Karpas-422 (cell line): ENCODE data around the gene ADGRD1. TPM values are rescaled to one million over a fixed set of nuclear protein-coding genes. Genes with fewer than 3 reads are reported as not detected.
A peak's percentile ranks its signal among the peaks of the same experiment; 100 is the strongest.
"Not testable (repeated sequence)": the region's sequence is repeated elsewhere in the genome, so short reads cannot be mapped to it uniquely, and the experiment has no call there.

Experiments used
- DNase-seq: peaks from one replicate; pipeline ENCODE4 v3.0.0-alpha.2; 2015
- H2AFZ ChIP-seq: fragments of 200-600 bp; sonication (generic); 2 replicates; pipeline ENCODE4 v1.6.1; 2014; ENCODE audit warnings: antibody characterized with exemption, low read length, mixed read lengths
- H3K27ac ChIP-seq: fragments of 200-600 bp; sonication (generic); 2 replicates; pipeline ENCODE4 v1.5.1; 2014; ENCODE audit warnings: mild to moderate bottlenecking, low read length, moderate library complexity
- H3K27me3 ChIP-seq: fragments of 200-600 bp; sonication (generic); 2 replicates; pipeline ENCODE4 v1.6.1; 2014; ENCODE audit warnings: low read length, mixed read lengths
- H3K36me3 ChIP-seq: fragments of 200-600 bp; sonication (generic); 2 replicates; pipeline ENCODE4 v1.6.1; 2014; ENCODE audit warnings: low read length, mixed read lengths; ENCODE audit not compliant: insufficient read depth
- H3K4me1 ChIP-seq: fragments of 200-600 bp; sonication (generic); 2 replicates; pipeline ENCODE4 v1.6.1; 2014; ENCODE audit warnings: mild to moderate bottlenecking, low read length, mixed read lengths
- H3K4me2 ChIP-seq: fragments of 200-600 bp; sonication (generic); 2 replicates; pipeline ENCODE4 v1.6.1; 2014; ENCODE audit warnings: low read length, low read depth, mild to moderate bottlenecking; ENCODE audit not compliant: poor library complexity, severe bottlenecking
- H3K4me3 ChIP-seq: fragments of 200-600 bp; sonication (generic); 2 replicates; pipeline ENCODE4 v1.5.1; 2014; ENCODE audit warnings: mild to moderate bottlenecking, antibody characterized with exemption, low read length, mixed read lengths
- H3K79me2 ChIP-seq: fragments of 200-600 bp; sonication (generic); 2 replicates; pipeline ENCODE4 v1.6.1; 2014; ENCODE audit warnings: mild to moderate bottlenecking, low read length, mixed read lengths
- H3K9ac ChIP-seq: fragments of 200-600 bp; sonication (generic); 2 replicates; pipeline ENCODE4 v1.6.0; 2014; ENCODE audit warnings: low read length
- H3K9me2 ChIP-seq: fragments of 200-600 bp; sonication (generic), shearing (Covaris generic); replicated peaks from 2 replicates; pipeline ENCODE4 v1.6.0; 2014; ENCODE audit warnings: mild to moderate bottlenecking, low read length, moderate library complexity; ENCODE audit not compliant: insufficient read depth
- H3K9me3 ChIP-seq: fragments of 300-700, 200-600 bp; sonication (generic); 2 replicates; pipeline ENCODE4 v1.6.1; 2014; ENCODE audit warnings: low read length, mixed read lengths
- H4K20me1 ChIP-seq: fragments of 200-600 bp; sonication (generic); 2 replicates; pipeline ENCODE4 v1.6.1; 2014; ENCODE audit warnings: mild to moderate bottlenecking, antibody characterized with exemption, low read length, low read depth; ENCODE audit not compliant: insufficient read depth
- total RNA-seq: library from RNA; depleted of rRNA; stranded (reverse); fragments of >200 nt; shearing (Covaris generic); gene quantifications from 2 replicates; pipeline ENCODE4 v1.2.3, GENCODE V29; 2014; ENCODE audit warnings: low replicate concordance; rRNA removed

Gene ADGRD1
- total RNA-seq: not detected in 2 replicates

DNA sequence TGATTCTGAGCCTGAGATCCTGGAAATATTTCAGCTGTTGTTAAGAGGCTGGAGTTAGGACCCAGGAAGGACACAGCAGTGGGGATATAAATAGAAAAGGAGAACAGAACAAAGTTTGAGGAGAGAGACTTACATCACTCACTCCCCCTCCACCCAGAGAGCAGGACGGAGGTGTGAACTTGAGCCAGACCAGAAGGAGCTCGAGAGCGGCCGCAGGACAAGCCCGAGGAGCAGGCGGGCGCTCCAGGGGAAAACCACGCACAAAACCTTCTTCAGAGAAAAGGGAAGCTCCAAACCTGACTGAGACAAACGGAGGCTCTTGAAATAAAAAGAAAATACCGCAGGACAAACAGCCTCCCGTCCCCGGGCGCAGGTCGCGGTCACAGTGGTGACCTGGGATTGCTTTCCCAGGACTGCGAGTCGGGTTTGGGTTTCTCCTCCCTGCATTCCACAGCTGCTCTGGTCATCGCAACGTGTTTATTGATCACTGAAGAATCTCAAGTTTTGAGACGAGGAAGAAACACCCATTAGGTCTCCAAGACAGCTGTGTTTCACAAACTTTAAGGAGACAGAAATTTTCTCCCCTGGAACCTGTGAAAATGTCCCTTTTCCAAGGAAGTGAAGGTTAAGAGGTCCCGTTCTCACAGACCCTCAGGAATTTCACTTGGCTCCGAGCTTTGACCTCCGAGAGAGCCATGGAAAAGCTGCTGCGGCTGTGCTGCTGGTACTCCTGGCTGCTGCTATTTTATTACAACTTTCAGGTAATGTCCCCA, at the start of gene ADGRD1:
Gene ADGRD1 (plus strand): TSS at position 137 of the 773 bp plus-strand sequence. CDS start 559 bp downstream, at position 696.
- H3K9ac ChIP-seq: no peak within 1 kb of the TSS
- no peaks in the 10 kb centered on the region for H3K79me2 ChIP-seq
- no peak for DNase-seq
- H3K9me3 ChIP-seq: no peaks in the 10 kb centered on the region
- H3K27me3 ChIP-seq: no peaks in the 10 kb centered on the region
- no peaks in the 10 kb centered on the region for H3K36me3 ChIP-seq
- no peaks in the 10 kb centered on the region for H4K20me1 ChIP-seq
- no peak within 1 kb of the TSS for H3K27ac ChIP-seq
- no peak within 1 kb of the TSS for H3K4me2 ChIP-seq
- H2AFZ ChIP-seq: no peak within 1 kb of the TSS
- no peaks in the 10 kb centered on the region for H3K4me1 ChIP-seq
- H3K4me3 ChIP-seq: no peak within 1 kb of the TSS
- H3K9me2 ChIP-seq: no peaks in the 10 kb centered on the region

- DNase-seq: no peak
- Histone ChIP-seq H3K4me1 (no peaks in the 10 kb centered on the region), H3K9ac (no peak overlapping the region), H3K79me2 (no peaks in the 10 kb centered on the region), H3K27me3 (no peaks in the 10 kb centered on the region), H3K4me2 (no peak overlapping the region), H3K27ac (no peak overlapping the region), H2AFZ (no peak overlapping the region), H3K36me3 (no peaks in the 10 kb centered on the region), H3K9me2 (no peaks in the 10 kb centered on the region), H4K20me1 (no peaks in the 10 kb centered on the region), H3K9me3 (no peaks in the 10 kb centered on the region), H3K4me3 (no peak overlapping the region)
Measured at GRCh38 chr12:130904064-130904463, 49.6 kb upstream of the ADGRD1 start.

DNA sequence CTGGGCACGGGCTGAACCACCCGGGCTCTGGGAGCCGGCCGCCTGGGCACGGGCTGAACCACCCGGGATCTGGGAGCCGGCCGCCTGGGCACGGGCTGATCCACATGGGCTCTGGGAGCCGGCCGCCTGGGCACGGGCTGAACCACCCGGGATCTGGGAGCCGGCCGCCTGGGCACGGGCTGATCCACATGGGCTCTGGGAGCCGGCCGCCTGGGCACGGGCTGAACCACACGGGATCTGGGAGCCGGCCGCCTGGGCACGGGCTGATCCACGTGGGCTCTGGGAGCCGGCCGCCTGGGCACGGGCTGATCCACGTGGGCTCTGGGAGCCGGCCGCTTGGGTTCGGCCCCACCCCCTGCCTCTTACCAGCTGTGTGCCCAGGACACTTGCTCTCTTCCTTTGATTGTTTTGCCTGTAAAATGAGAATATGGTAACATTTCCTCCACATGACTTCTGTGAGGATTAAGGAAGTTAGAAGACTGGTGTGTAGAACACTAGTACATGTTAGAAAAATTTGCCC, 48.7 kb upstream of the ADGRD1 start:
- not testable (repeated sequence) for H3K4me2 ChIP-seq, H3K4me1 ChIP-seq, H3K27me3 ChIP-seq, H3K36me3 ChIP-seq, H3K9me2 ChIP-seq, H2AFZ ChIP-seq, H4K20me1 ChIP-seq, H3K9me3 ChIP-seq, H3K27ac ChIP-seq, H3K79me2 ChIP-seq, DNase-seq, H3K9ac ChIP-seq, H3K4me3 ChIP-seq

GRCh38 chr12:130909111-130909510, 44.6 kb upstream of the ADGRD1 start:
- H3K4me3 ChIP-seq: no peak overlapping the region
- no peaks in the 10 kb centered on the region for H4K20me1 ChIP-seq
- no peak overlapping the region for H3K27ac ChIP-seq
- H3K79me2 ChIP-seq: no peaks in the 10 kb centered on the region
- no peak overlapping the region for H3K4me2 ChIP-seq
- DNase-seq: no peak
- H3K9me2 ChIP-seq: no peaks in the 10 kb centered on the region
- no peaks in the 10 kb centered on the region for H3K36me3 ChIP-seq
- H3K27me3 ChIP-seq: no peaks in the 10 kb centered on the region
- H3K9ac ChIP-seq: no peak overlapping the region
- no peak overlapping the region for H2AFZ ChIP-seq
- peaks cover 13% of the 10 kb centered on the region; the same call in 1 of the 2 replicates for H3K9me3 ChIP-seq
- no peaks in the 10 kb centered on the region for H3K4me1 ChIP-seq

- Histone ChIP-seq H3K4me1 (no peaks in the 10 kb centered on the region), H3K27ac (no peak overlapping the region), H3K9ac (no peak overlapping the region), H3K36me3 (no peaks in the 10 kb centered on the region), H2AFZ (no peak overlapping the region), H3K79me2 (no peaks in the 10 kb centered on the region), H4K20me1 (no peaks in the 10 kb centered on the region), H3K9me2 (no peaks in the 10 kb centered on the region), H3K4me3 (no peak overlapping the region), H3K4me2 (no peak overlapping the region), H3K9me3 (peaks cover 13% of the 10 kb centered on the region; the same call in 1 of the 2 replicates), H3K27me3 (no peaks in the 10 kb centered on the region)
- no peak for DNase-seq
Measured at GRCh38 chr12:130911193-130911592, 42.5 kb upstream of the ADGRD1 start.

DNA sequence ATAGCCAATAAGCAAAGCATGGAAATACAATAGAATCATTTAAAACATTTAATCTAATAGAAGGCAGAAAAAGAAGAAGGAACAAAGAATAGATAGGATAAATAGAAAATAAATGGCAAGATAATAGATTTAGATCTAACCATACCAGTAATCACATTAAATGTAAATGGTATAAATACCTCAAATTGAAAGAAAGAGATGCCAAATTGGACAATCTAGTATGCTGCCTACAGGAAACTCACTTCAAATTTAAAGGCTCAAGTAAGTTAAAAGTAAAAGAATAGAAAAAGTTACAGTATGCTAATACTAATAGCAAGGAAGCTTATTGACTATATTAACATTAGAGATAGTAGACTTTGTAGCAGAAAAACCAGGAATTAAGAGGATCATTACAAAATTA, 41.8 kb upstream of the ADGRD1 start:
- Histone ChIP-seq H3K9me2 (no peaks in the 10 kb centered on the region), H3K9me3 (peaks cover 13% of the 10 kb centered on the region; the same call in 1 of the 2 replicates), H3K9ac (no peak overlapping the region), H3K27me3 (no peaks in the 10 kb centered on the region), H3K4me1 (no peaks in the 10 kb centered on the region), H4K20me1 (no peaks in the 10 kb centered on the region), H3K27ac (no peak overlapping the region), H2AFZ (no peak overlapping the region), H3K36me3 (no peaks in the 10 kb centered on the region), H3K4me3 (no peak overlapping the region), H3K79me2 (no peaks in the 10 kb centered on the region), H3K4me2 (no peak overlapping the region)
- DNase-seq: no peak

GRCh38 chr12:130916241-130916911, 37.3 kb upstream of the ADGRD1 start:
- peak; percentile 79 for DNase-seq
- H3K9ac ChIP-seq: no peak overlapping the region
- no peak overlapping the region for H3K27ac ChIP-seq
- no peaks in the 10 kb centered on the region for H4K20me1 ChIP-seq
- no peak overlapping the region for H2AFZ ChIP-seq
- no peak overlapping the region for H3K4me2 ChIP-seq
- no peak overlapping the region for H3K4me3 ChIP-seq
- H3K9me2 ChIP-seq: no peaks in the 10 kb centered on the region
- H3K27me3 ChIP-seq: no peaks in the 10 kb centered on the region
- H3K9me3 ChIP-seq: peaks cover 10% of the 10 kb centered on the region; the same call in 1 of the 2 replicates
- H3K79me2 ChIP-seq: no peaks in the 10 kb centered on the region
- no peaks in the 10 kb centered on the region for H3K36me3 ChIP-seq
- H3K4me1 ChIP-seq: no peaks in the 10 kb centered on the region

DNA sequence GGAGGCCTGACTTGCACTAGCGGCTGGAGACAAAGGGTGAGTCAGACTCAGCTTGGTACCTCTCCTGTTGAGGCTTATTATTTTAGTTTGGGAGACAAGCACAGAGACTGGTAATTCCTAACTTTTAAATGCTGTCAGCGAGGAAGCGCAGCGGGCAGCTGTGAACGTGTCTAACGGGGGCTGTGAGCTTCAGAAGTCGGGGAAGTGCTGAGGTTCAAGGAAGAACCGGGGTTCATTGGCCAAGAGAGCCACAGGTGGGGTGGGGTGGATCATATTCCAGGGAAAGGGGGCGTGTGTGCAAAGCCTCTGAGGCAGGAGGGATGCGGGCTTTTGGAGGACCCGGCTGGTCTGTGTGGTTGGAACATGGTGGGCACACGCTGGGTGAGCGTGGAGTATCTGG, 36.1 kb upstream of the ADGRD1 start:
- Histone ChIP-seq H3K79me2 (no peaks in the 10 kb centered on the region), H3K4me1 (no peaks in the 10 kb centered on the region), H3K9me2 (no peaks in the 10 kb centered on the region), H3K9ac (no peak overlapping the region), H3K27ac (no peak overlapping the region), H4K20me1 (no peaks in the 10 kb centered on the region), H2AFZ (no peak overlapping the region), H3K9me3 (no peaks in the 10 kb centered on the region), H3K4me2 (no peak overlapping the region), H3K36me3 (no peaks in the 10 kb centered on the region), H3K4me3 (no peak overlapping the region), H3K27me3 (no peaks in the 10 kb centered on the region)
- DNase-seq: no peak
